Mucosa of descending colon (tissue), 3 donors: ENCODE results near the gene ARID3C. TPM values are rescaled to one million over a fixed set of nuclear protein-coding genes. Genes with fewer than 3 reads are reported as not detected.

Experiments
- ATAC-seq: fragments of 200-7000 bp; cut with Tn5 transposase; one replicate; pipeline ENCODE4 v1.9.1; 2020; ENCODE audit warnings: mild to moderate bottlenecking, moderate library complexity
- DNase-seq, 3 donors: peaks; one replicate each; pipeline ENCODE4 v3.0.0-alpha.2; 2020
- H3K36me3 ChIP-seq: fragments of 200-600 bp; one replicate; pipeline ENCODE4 v1.8.0; 2021; ENCODE audit warnings: low read depth, mild to moderate bottlenecking
- H3K4me1 ChIP-seq: fragments of 200-600 bp; one replicate; pipeline ENCODE4 v1.8.0; 2021; ENCODE audit warnings: low read depth, mild to moderate bottlenecking
- H3K4me3 ChIP-seq: fragments of 200-600 bp; one replicate; pipeline ENCODE4 v1.8.0; 2021; ENCODE audit warnings: mild to moderate bottlenecking
- H3K9me3 ChIP-seq: fragments of 200-600 bp; one replicate; pipeline ENCODE4 v1.8.0; 2021; ENCODE audit warnings: mild to moderate bottlenecking
- intact Hi-C, 2 donors: fragments of 100-400 bp; cut with DNase I in 1 of 2; cut with micrococcal nuclease in 1 of 2; formaldehyde crosslinking; loops; one replicate each; pipeline versions ENCODE4 v1.11.0 to v1.11.1; 2022; cut with DNase I, micrococcal nuclease
- total RNA-seq, 3 donors: library from RNA; stranded (reverse); fragmentation: NEBNext Ultra II Directional in 2 of 3; extraction: Animal tissue kit (Norgen Biotek cat#: 25700) in 2 of 3; gene quantifications; one replicate each; pipeline versions ENCODE4 v1.2.1 to v1.2.4, GENCODE V29; 2021 to 2023
- TF ChIP-seq, protein P1 (sequence below): fragments of 200-600 bp; IDR thresholded peaks from one replicate; pipeline ENCODE4 v1.8.0; 2022; ENCODE audit warnings: antibody characterized with exemption, mild to moderate bottlenecking
- donor health status: DM: no; HTN: no; CAD: no; lungs with moderate emphysema.
- donor health status: DM: no; HTN: no; CAD: no.
- donor health status: DM: no; HTN: yes; CAD: no.

The ARID3C gene
- total RNA-seq, 3 donors from 2014 or later: not detected

DNA sequence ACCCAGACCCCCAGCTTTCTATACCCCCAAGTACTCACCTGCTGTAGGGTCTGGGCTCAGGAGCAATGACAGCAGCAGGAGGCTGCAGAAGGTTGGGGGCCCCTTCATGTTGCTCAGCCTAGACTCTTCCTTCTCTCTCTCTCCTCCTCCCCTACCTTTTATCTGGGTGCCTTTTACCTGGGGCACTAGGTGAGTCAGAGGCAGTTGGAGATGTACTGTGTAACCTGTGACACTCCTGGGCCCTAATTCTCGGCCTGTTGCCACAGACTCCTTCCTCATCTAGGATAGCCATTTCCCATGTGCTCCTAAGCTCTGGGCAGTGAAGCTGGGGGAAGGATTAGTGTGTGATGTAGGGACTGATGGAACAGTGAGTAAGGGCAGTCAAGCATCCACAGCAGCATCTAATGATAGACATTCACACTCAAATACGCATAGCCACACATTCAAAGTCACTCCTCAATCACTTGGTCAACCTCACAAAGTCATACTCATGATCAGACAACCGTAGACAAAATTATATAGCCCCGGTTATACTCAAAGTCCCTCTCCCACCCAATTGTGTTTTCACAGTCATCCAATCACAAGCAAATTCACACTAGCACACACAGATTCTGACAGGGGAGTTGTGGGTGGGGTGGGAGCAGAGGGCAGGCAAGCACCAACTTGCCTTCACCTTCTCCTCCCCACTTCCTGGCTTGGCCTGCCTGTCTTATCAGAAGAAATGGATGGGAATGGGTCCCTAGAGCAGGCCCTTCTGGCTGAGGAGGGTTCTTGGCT is 33.8 kb upstream of the ARID3C start, which contains the start of gene CCL27:
TSS of gene CCL27 (minus strand) at position 132 of the 777 bp plus-strand sequence. CDS start at position 108, 24 bp downstream.
- intact Hi-C loops: no loop called here
- ATAC-seq: no peak
- TF ChIP-seq, protein P1, sequence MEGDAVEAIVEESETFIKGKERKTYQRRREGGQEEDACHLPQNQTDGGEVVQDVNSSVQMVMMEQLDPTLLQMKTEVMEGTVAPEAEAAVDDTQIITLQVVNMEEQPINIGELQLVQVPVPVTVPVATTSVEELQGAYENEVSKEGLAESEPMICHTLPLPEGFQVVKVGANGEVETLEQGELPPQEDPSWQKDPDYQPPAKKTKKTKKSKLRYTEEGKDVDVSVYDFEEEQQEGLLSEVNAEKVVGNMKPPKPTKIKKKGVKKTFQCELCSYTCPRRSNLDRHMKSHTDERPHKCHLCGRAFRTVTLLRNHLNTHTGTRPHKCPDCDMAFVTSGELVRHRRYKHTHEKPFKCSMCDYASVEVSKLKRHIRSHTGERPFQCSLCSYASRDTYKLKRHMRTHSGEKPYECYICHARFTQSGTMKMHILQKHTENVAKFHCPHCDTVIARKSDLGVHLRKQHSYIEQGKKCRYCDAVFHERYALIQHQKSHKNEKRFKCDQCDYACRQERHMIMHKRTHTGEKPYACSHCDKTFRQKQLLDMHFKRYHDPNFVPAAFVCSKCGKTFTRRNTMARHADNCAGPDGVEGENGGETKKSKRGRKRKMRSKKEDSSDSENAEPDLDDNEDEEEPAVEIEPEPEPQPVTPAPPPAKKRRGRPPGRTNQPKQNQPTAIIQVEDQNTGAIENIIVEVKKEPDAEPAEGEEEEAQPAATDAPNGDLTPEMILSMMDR: no peak
- peaks cover 3% of the 10 kb centered on the region for H3K36me3 ChIP-seq
- no peaks in the 10 kb centered on the region for H3K9me3 ChIP-seq
- H3K4me3 ChIP-seq: no peak within 1 kb of the TSS
- peaks cover 11% of the 10 kb centered on the region for H3K4me1 ChIP-seq
- no peak for DNase-seq

DNA sequence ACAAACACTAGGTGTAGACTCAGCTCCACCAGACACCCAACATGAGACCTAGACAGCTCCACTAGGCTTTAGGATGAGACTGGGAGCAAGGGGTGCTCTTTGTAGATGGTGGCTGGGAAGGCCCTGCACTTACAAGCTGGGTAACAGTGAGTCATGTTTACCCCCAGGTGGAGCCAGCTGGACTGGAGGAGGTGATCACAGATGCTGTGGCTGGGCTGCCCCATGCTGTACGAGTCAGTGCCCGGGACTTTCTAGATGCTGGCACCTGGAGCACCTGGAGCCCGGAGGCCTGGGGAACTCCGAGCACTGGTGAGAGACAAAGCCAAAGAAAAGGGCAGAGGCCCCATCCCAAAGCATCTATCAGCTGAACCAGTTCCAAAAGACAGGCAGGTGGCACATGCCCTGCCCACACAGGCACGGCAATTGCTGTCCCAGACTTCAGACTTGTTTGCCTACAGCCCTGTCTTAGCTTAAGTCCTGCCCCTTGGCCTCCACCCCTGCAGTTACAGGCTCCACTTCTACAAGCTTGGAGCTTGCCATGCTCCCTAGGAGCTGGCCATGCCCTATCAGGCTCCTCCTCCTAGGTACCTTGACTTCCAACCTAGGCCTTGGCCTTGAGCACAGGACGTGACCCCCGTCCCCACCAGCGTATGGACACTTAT is 30.9 kb upstream of the ARID3C start:
- Histone ChIP-seq H3K4me3 (no peak overlapping the region), H3K36me3 (no peaks in the 10 kb centered on the region), H3K4me1 (peaks cover 14% of the 10 kb centered on the region), H3K9me3 (no peaks in the 10 kb centered on the region)
- intact Hi-C loops: no loop called here
- ATAC-seq (peak; percentile 73), DNase-seq (peak in 2 of 3 donors; percentile 47 to 50)
- TF ChIP-seq, protein P1: no peak

DNA sequence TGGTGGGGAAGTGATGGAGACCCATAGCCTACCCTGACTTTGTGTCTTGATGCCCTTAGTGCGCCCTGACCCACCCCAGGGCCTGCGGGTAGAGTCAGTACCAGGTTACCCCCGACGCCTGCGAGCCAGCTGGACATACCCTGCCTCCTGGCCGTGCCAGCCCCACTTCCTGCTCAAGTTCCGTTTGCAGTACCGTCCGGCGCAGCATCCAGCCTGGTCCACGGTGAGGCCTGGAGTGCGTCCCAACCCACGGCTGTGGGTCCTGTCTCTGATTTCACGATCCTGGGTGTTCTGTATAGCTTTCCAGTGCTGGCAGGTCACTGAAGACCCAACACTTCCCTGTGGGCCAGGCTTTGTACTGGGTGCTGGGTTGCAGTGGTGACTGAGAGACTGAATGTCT is 29.6 kb upstream of the ARID3C start:
- TF ChIP-seq, protein P1: no peak
- no peak overlapping the region for H3K4me3 ChIP-seq
- no peak for ATAC-seq
- H3K36me3 ChIP-seq: no peaks in the 10 kb centered on the region
- peaks cover 10% of the 10 kb centered on the region for H3K4me1 ChIP-seq
- intact Hi-C loops: no loop called here
- no peak for DNase-seq
- H3K9me3 ChIP-seq: no peaks in the 10 kb centered on the region

DNA sequence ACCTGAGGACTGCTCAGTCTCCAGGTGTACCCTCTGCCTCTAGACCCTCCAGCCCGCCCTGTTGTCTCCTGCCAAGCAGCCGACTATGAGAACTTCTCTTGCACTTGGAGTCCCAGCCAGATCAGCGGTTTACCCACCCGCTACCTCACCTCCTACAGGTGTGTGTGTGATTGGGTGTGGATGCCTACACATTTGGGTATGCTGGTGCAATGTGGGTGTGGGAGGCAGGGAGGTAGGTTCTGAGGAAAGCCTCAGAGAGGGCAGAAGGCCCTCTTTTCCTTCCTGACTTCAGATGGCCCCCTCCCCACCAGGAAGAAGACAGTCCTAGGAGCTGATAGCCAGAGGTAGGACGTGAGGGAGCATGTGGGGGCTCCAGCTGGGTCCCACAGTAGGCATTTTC is 28.1 kb upstream of the ARID3C start:
- TF ChIP-seq, protein P1: no peak
- peaks cover 19% of the 10 kb centered on the region for H3K4me1 ChIP-seq
- no peak for DNase-seq
- H3K9me3 ChIP-seq: no peaks in the 10 kb centered on the region
- H3K36me3 ChIP-seq: no peaks in the 10 kb centered on the region
- ATAC-seq: no peak
- intact Hi-C loops: no loop called here
- H3K4me3 ChIP-seq: no peak overlapping the region

DNA sequence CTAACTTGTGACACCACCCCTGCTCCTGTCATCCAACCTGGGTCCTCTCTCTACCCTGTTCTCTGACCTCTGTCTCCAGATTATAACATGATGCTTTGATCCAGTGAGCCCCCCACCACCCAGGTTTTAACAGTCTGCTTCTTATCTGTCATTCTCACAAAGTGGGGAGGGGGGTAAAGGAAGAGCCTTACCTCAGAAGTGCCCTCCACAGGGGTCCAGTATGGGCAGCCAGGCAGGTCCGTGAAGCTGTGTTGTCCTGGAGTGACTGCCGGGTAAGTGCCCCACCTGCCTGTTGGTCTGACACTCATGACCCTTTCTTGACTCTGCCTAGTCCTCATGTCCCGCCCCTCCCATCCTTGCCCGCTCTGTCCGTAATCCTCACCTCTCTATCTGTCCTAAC is 26.5 kb upstream of the ARID3C start:
- Histone ChIP-seq H3K9me3 (no peaks in the 10 kb centered on the region), H3K4me3 (no peak overlapping the region)
- no peak for DNase-seq

More for the DNA sequence above, 26.5 kb upstream of the ARID3C start:
- H3K4me1 ChIP-seq: peaks cover 23% of the 10 kb centered on the region
- no peak for ATAC-seq
- H3K36me3 ChIP-seq: no peaks in the 10 kb centered on the region
- TF ChIP-seq, protein P1: no peak
- intact Hi-C loops: no loop called here
